Tibial artery (tissue), 4 donors: ENCODE measurements around the gene SAMD1.

Experiments
- DNase-seq, 2 donors: peaks; one replicate each; pipeline ENCODE4 v3.0.0-alpha.2; 2019
- H3K27ac ChIP-seq, 2 donors: fragments of 200-600 bp; sonication (generic) in 1 of 2; 1 replicate in 1 of 2; 2 replicates in 1 of 2; pipeline ENCODE4 v1.5.1; 2018 to 2019; ENCODE audit warnings: mild to moderate bottlenecking in 1 of 2
- H3K27me3 ChIP-seq, 2 donors: fragments of 200-600 bp; sonication (generic) in 1 of 2; one replicate each; pipeline versions ENCODE4 v1.5.1 to v1.6.0; 2016 to 2019
- H3K36me3 ChIP-seq, 3 donors: fragments of 200-600 bp; sonication (generic) in 2 of 3; one replicate each; pipeline ENCODE4 v1.5.1; 2016 to 2019; ENCODE audit warnings: mild to moderate bottlenecking in 2 of 3
- H3K4me1 ChIP-seq, 4 donors: fragments of 200-600 bp; sonication (generic) in 2 of 4; 1 replicate in 3 of 4; 2 replicates in 1 of 4; pipeline ENCODE4 v1.5.1; 2016 to 2019
- H3K4me3 ChIP-seq, 2 donors: fragments of 200-600 bp; sonication (generic) in 1 of 2; 1 replicate in 1 of 2; 2 replicates in 1 of 2; pipeline ENCODE4 v1.5.1; 2018 to 2019; ENCODE audit warnings: mild to moderate bottlenecking in 2 of 2
- H3K9me3 ChIP-seq, 3 donors: fragments of 200-600 bp; sonication (generic) in 1 of 3; one replicate each; pipeline ENCODE4 v1.5.1; 2016 to 2019
- CTCF ChIP-seq, 2 experiments: fragments of 200-600 bp in 1 of 2; fragments of 450-650 bp in 1 of 2; IDR thresholded peaks; one replicate each; pipeline ENCODE4 v1.5.1; 2017 to 2019; ENCODE audit warnings: antibody characterized with exemption in 2 of 2, mild to moderate bottlenecking in 1 of 2, moderate library complexity in 1 of 2
- intact Hi-C: fragments of 100-400 bp; cut with DNase I; formaldehyde crosslinking; loops from one replicate; pipeline ENCODE4 v1.15.0; 2023; ENCODE audit warnings: low total_unique reads

Gene SAMD1

GRCh38 chr19:14102102-14102696, 11.6 kb upstream of the SAMD1 start:
- H3K9me3 ChIP-seq: no peaks in the 10 kb centered on the region
- peak overlapping the region in 1 of 2 donors; percentile 24 for H3K27ac ChIP-seq
- intact Hi-C loops: no loop called here
- DNase-seq: no peak
- peaks cover 0 to 16% (median 5%) of the 10 kb centered on the region in 4 donors for H3K4me1 ChIP-seq
- TF ChIP-seq CTCF (IDR thresholded peaks at IDR 0.05): no peak
- H3K36me3 ChIP-seq: peaks cover 62 to 97% (median 76%) of the 10 kb centered on the region in 3 donors
- no peak overlapping the region for H3K4me3 ChIP-seq
- no peaks in the 10 kb centered on the region for H3K27me3 ChIP-seq

- no peak for DNase-seq
- H3K9me3 ChIP-seq: no peaks in the 10 kb centered on the region
- peaks cover 0 to 4% (median 0%) of the 10 kb centered on the region in 4 donors for H3K4me1 ChIP-seq
- H3K4me3 ChIP-seq: no peak overlapping the region
- H3K36me3 ChIP-seq: peaks cover 68 to 97% (median 79%) of the 10 kb centered on the region in 3 donors
- no peaks in the 10 kb centered on the region for H3K27me3 ChIP-seq
- H3K27ac ChIP-seq: no peak overlapping the region
- intact Hi-C loops: no loop called here
- TF ChIP-seq CTCF (IDR thresholded peaks at IDR 0.05): no peak
Measured at GRCh38 chr19:14101003-14101545, 10.5 kb upstream of the SAMD1 start.

GRCh38 chr19:14097532-14098151, 7.1 kb upstream of the SAMD1 start:
- Histone ChIP-seq H3K36me3 (peaks cover 51 to 67% (median 53%) of the 10 kb centered on the region in 3 donors), H3K27ac (no peak overlapping the region), H3K27me3 (no peaks in the 10 kb centered on the region), H3K9me3 (peaks cover 0 to 8% (median 0%) of the 10 kb centered on the region in 3 donors), H3K4me3 (no peak overlapping the region), H3K4me1 (no peaks in the 10 kb centered on the region)
- no peak for DNase-seq
- intact Hi-C loops: loop anchor here (1.0 kb wide), 1 partner anchor 13 kb away; no protein-coding TSS in a partner anchor
- TF ChIP-seq CTCF (IDR thresholded peaks at IDR 0.05): peak in 1 of 2 experiments; percentile 6

- Histone ChIP-seq H3K4me3 (no peak overlapping the region), H3K36me3 (peaks cover 41 to 55% (median 42%) of the 10 kb centered on the region in 3 donors), H3K27me3 (no peaks in the 10 kb centered on the region), H3K9me3 (peaks cover 0 to 8% (median 0%) of the 10 kb centered on the region in 3 donors), H3K27ac (no peak overlapping the region), H3K4me1 (peaks cover 0 to 9% (median 7%) of the 10 kb centered on the region in 4 donors)
- no peak for TF ChIP-seq CTCF (IDR thresholded peaks at IDR 0.05)
- intact Hi-C loops: no loop called here
- no peak for DNase-seq
Measured at GRCh38 chr19:14096272-14096992, 5.9 kb upstream of the SAMD1 start.

GRCh38 chr19:14094854-14095253, 4.3 kb upstream of the SAMD1 start:
- TF ChIP-seq CTCF (IDR thresholded peaks at IDR 0.05): no peak
- H3K27me3 ChIP-seq: no peaks in the 10 kb centered on the region
- H3K27ac ChIP-seq: no peak overlapping the region
- H3K4me1 ChIP-seq: peaks cover 0 to 11% (median 8%) of the 10 kb centered on the region in 4 donors
- intact Hi-C loops: no loop called here
- H3K36me3 ChIP-seq: peaks cover 25 to 39% (median 26%) of the 10 kb centered on the region in 3 donors
- no peak overlapping the region for H3K4me3 ChIP-seq
- DNase-seq: no peak
- H3K9me3 ChIP-seq: peaks cover 0 to 8% (median 0%) of the 10 kb centered on the region in 3 donors
